Ascending aorta (tissue), 2 donors: Measurements from ENCODE around the gene MLYCD. TPM values are rescaled to one million over a fixed set of nuclear protein-coding genes. Genes with fewer than 3 reads are reported as not detected.

Experiments
- DNase-seq, 2 donors: peaks; one replicate each; pipeline ENCODE4 v3.0.0-alpha.2; 2019; ENCODE audit warnings: low spot score in 2 of 2
- H3K27ac ChIP-seq, 2 donors: fragments of 200-600 bp; sonication (generic); one replicate each; pipeline ENCODE4 v1.5.1; 2016 to 2017; ENCODE audit warnings: mild to moderate bottlenecking in 1 of 2
- H3K27me3 ChIP-seq: fragments of 200-600 bp; sonication (generic); one replicate; pipeline ENCODE4 v1.5.1; 2017
- H3K36me3 ChIP-seq, 2 donors: fragments of 200-600 bp; sonication (generic); one replicate each; pipeline ENCODE4 v1.5.1; 2016
- H3K4me1 ChIP-seq, 2 donors: fragments of 200-600 bp; sonication (generic); one replicate each; pipeline ENCODE4 v1.5.1; 2016 to 2017; ENCODE audit warnings: mild to moderate bottlenecking in 1 of 2
- H3K4me3 ChIP-seq, 2 donors: fragments of 200-600 bp; sonication (generic); one replicate each; pipeline ENCODE4 v1.5.1; 2016 to 2017; ENCODE audit warnings: mild to moderate bottlenecking in 1 of 2
- H3K9me3 ChIP-seq, 2 donors: fragments of 200-600 bp; sonication (generic); one replicate each; pipeline ENCODE4 v1.5.1; 2016
- intact Hi-C: fragments of 100-400 bp; cut with DNase I; formaldehyde crosslinking; loops from one replicate; pipeline ENCODE4 v1.15.1; 2023
- total RNA-seq: library from RNA; depleted of rRNA; stranded (reverse); fragments of >200 nt; gene quantifications from one replicate; pipeline ENCODE4 v1.1.0, GENCODE V29; 2016
- TF ChIP-seq, protein P1 (sequence below), 3 experiments: fragments of 200-600 bp in 2 of 3; fragments of 450-650 bp in 1 of 3; sonication (generic) in 2 of 3; IDR thresholded peaks; one replicate each; pipeline ENCODE4 v1.5.1; 2016 to 2019; ENCODE audit warnings: antibody characterized with exemption in 3 of 3, mild to moderate bottlenecking in 1 of 3, moderate library complexity in 1 of 3

MLYCD gene
- total RNA-seq, 1 donor from 2014 or later = 13.4 TPM

DNA sequence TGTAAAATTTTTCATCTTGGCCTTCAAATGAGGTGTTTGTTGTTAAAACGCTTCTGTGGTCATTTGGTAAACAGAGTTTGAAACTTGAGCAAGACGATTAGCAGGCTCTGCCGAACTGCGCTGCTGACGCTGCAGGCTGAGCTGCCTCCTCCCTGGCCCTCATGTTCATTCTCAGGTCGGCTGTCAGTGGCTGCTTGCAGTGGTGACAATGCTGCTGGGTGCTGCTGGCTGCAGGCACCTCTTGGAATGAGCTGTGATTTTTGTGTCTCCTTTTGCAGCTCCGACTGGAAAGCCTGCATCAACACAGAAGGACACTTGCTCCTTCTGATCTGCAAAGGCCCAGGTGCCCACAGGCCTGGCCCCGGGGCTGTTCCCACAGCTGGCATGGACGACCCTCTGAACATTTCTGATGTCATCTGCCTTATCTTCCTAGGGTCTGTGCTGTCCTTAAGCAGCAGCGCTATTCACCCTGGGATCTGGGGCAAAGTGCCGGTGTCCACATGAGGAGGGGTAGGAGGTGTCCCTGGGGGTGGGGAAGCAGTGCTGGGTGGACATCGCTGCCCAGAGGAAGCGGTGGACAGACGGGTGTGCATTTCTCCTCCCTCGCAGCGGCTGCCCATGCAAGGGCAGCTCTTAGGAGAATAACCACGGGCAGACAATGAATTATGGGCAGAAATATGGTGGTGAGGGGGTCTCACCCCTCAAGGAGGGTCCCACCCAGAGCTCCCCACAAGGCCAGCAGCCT, 31.1 kb downstream of the MLYCD start:
- intact Hi-C loops = loop anchor here (10.0 kb wide), 1 partner anchor 255 kb away; the partner anchor contains the start of gene TAF1C
- DNase-seq = no peak
- peaks cover 0 to 7% of the 10 kb centered on the region in 2 donors for H3K36me3 ChIP-seq
- H3K4me3 ChIP-seq = no peak overlapping the region
- H3K4me1 ChIP-seq = peaks cover 0 to 6% of the 10 kb centered on the region in 2 donors
- no peaks in the 10 kb centered on the region for H3K27me3 ChIP-seq
- no peak overlapping the region for H3K27ac ChIP-seq
- TF ChIP-seq, protein P1, sequence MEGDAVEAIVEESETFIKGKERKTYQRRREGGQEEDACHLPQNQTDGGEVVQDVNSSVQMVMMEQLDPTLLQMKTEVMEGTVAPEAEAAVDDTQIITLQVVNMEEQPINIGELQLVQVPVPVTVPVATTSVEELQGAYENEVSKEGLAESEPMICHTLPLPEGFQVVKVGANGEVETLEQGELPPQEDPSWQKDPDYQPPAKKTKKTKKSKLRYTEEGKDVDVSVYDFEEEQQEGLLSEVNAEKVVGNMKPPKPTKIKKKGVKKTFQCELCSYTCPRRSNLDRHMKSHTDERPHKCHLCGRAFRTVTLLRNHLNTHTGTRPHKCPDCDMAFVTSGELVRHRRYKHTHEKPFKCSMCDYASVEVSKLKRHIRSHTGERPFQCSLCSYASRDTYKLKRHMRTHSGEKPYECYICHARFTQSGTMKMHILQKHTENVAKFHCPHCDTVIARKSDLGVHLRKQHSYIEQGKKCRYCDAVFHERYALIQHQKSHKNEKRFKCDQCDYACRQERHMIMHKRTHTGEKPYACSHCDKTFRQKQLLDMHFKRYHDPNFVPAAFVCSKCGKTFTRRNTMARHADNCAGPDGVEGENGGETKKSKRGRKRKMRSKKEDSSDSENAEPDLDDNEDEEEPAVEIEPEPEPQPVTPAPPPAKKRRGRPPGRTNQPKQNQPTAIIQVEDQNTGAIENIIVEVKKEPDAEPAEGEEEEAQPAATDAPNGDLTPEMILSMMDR (IDR thresholded peaks at IDR 0.05) = no peak
- no peaks in the 10 kb centered on the region for H3K9me3 ChIP-seq

DNA sequence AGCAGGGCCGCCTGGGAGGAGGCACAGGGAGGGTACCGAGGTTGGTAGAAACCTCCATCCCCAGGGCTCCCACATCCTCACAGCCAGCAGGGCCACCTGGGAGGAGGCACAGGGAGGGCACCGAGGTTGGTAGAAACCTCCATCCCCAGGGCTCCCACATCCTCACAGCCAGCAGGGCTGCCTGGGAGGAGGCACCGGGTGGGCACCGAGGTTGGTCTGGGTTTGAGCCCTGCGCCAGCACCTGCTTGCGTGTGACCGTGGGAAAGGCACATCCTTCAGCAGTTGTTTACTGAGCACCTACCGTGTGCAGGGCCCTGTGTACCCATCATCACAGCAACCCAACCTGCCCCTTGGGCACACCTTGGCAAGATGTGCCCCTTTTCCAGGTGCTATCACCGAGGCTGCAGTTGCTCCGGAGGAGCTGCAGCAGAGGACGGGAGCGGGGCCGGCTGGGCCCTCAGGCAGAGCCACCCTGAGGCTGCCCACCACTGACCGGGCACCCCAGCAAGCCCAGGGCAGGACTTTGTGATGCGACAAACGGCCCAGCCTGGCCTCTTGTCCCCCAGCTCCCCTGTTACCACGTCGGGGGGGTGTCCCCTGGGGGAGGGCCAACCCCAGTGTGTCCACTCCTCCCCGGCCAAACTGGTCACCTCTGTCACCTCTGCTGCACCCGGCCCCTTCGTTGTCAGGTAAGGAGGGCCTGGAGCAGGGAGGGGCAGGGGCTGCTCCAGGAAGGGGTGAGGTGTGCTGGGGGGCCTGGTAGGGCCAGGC, 32.0 kb downstream of the MLYCD start:
- Histone ChIP-seq H3K9me3 (no peaks in the 10 kb centered on the region), H3K36me3 (peaks cover 0 to 7% of the 10 kb centered on the region in 2 donors), H3K27me3 (no peaks in the 10 kb centered on the region), H3K4me3 (no peak overlapping the region), H3K4me1 (peaks cover 0 to 6% of the 10 kb centered on the region in 2 donors), H3K27ac (no peak overlapping the region)
- intact Hi-C loops = no loop called here
- TF ChIP-seq, protein P1 (IDR thresholded peaks at IDR 0.05) = no peak
- DNase-seq = no peak

DNA sequence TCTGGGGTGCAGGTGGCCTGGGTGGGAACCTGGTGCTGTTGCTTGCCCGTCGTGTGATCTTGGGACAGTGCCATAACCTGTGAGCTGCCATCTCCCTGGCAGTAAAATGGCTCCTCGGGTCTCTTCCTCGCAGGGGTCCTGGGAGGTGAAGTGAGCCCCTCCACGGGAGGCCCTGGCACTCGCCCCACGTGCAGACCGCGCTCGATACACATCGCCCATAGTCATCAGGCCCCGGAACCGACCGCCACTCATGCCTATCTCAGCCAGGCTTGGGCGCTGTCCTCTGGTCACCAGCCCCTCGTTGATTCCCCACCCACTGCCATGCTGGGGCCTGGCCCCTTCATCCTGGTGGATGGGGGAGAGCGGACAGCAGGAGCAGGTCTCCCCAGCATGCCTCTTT, 32.6 kb downstream of the MLYCD start:
- DNase-seq = no peak
- intact Hi-C loops = no loop called here
- peaks cover 0 to 3% of the 10 kb centered on the region in 2 donors for H3K4me1 ChIP-seq
- H3K9me3 ChIP-seq = no peaks in the 10 kb centered on the region
- H3K36me3 ChIP-seq = peaks cover 0 to 7% of the 10 kb centered on the region in 2 donors
- H3K27me3 ChIP-seq = no peaks in the 10 kb centered on the region
- TF ChIP-seq, protein P1 (IDR thresholded peaks at IDR 0.05) = no peak
- no peak overlapping the region for H3K4me3 ChIP-seq
- H3K27ac ChIP-seq = no peak overlapping the region

DNA sequence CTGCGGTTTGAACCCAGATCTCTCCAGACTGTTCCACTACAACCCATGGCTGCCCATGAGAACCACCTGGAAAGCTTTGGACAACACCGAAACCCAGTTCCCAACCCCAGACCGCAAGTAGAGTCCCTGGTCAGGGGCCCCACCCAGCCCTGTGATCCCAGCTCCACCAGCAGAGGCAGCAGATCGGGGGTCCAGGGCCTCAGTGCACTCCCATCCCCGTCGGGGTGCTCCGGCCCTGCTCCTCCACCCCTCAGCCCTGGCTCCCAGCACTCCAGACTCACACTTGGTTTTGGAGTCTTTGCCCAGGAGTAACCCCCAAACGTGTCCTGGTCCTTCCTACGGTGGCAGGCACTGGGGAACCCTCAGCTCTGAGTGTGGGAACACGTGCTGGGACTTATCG, 33.4 kb downstream of the MLYCD start:
- Histone ChIP-seq H3K27ac (no peak overlapping the region), H3K4me1 (no peaks in the 10 kb centered on the region), H3K9me3 (no peaks in the 10 kb centered on the region), H3K4me3 (no peak overlapping the region), H3K27me3 (no peaks in the 10 kb centered on the region), H3K36me3 (peaks cover 0 to 7% of the 10 kb centered on the region in 2 donors)
- TF ChIP-seq, protein P1 (IDR thresholded peaks at IDR 0.05) = no peak
- intact Hi-C loops = no loop called here
- DNase-seq = no peak

DNA sequence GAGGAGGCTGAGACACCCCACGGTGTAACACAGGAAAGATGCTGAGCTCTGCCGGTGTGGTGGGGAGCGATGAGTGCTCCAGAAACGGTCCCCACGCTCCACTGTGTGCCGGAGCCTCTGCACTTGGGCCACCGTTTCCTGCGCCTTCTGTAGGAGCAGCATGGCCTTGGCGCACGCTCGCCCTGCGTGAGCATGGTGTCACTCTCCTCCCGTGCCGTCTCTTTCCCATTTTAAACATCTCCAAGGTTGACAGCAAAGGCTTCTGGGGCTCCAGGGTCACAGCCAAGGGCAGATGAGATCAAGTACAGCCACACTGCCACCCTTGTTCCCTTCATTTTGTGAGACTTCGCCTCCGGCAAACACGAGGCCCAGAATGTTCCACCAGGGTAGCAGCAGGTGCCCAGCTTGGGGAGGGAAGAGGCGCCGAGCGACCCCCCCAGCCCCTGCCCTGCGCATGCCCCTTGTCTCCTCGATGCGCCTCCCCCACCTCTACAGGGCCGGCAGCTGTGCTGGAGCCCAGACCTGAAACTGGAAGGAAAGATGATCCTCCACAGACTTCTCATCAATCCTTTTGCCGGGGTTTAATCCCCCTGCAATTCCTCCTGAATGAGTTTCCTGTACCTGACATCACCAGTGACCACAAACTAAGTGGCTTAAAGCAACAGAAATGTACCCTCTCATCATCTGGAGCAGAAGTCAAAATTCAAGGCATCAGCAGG, 34.2 kb downstream of the MLYCD start:
- no peak overlapping the region for H3K4me3 ChIP-seq
- H3K36me3 ChIP-seq = peaks cover 0 to 7% of the 10 kb centered on the region in 2 donors

More for the DNA sequence above, 34.2 kb downstream of the MLYCD start:
- TF ChIP-seq, protein P1 (IDR thresholded peaks at IDR 0.05) = no peak
- H3K4me1 ChIP-seq = no peaks in the 10 kb centered on the region
- H3K27ac ChIP-seq = no peak overlapping the region
- DNase-seq = no peak
- intact Hi-C loops = no loop called here
- H3K9me3 ChIP-seq = no peaks in the 10 kb centered on the region
- H3K27me3 ChIP-seq = no peaks in the 10 kb centered on the region
